ENCODE measurements around the gene GABPA. TPM values are rescaled to one million over a fixed set of nuclear protein-coding genes. Genes with fewer than 3 reads are reported as not detected.

GABPA gene
- total RNA-seq, 1 donor from 2014 or later, result 30.0 TPM

GRCh38 chr21:25750085-25750484 lies 15.3 kb downstream of the GABPA start:
- no peaks in the 10 kb centered on the region for H3K9me3 Mint-ChIP-seq
- H3K4me1 Mint-ChIP-seq, result peaks cover 10% of the 10 kb centered on the region
- DNase-seq (ENCODE audit: low spot score in 2 of 2, unreplicated experiment in 2 of 2), result no peak
- H3K4me3 Mint-ChIP-seq, result no peak overlapping the region
- peaks cover 38% of the 10 kb centered on the region for H3K36me3 Mint-ChIP-seq
- H3K27me3 Mint-ChIP-seq (ENCODE audit: low read depth), result no peaks in the 10 kb centered on the region
- TF ChIP-seq CTCF (IDR thresholded peaks at IDR 0.05; ENCODE audit: unreplicated experiment), result no peak
- peak overlapping the region; percentile 89 for H3K27ac Mint-ChIP-seq

- no peak overlapping the region for H3K4me3 Mint-ChIP-seq
- DNase-seq (ENCODE audit: low spot score in 2 of 2, unreplicated experiment in 2 of 2), result no peak
- no peak for TF ChIP-seq CTCF (IDR thresholded peaks at IDR 0.05; ENCODE audit: unreplicated experiment)
- no peaks in the 10 kb centered on the region for H3K27me3 Mint-ChIP-seq (ENCODE audit: low read depth)
- peak overlapping the region; percentile 51 for H3K27ac Mint-ChIP-seq
- H3K36me3 Mint-ChIP-seq, result peaks cover 37% of the 10 kb centered on the region
- no peaks in the 10 kb centered on the region for H3K9me3 Mint-ChIP-seq
- peaks cover 10% of the 10 kb centered on the region for H3K4me1 Mint-ChIP-seq
These were observed 17.6 kb downstream of the GABPA start for GRCh38 chr21:25752416-25752815.

GRCh38 chr21:25756190-25756932 lies 21.6 kb downstream of the GABPA start:
- Mint-ChIP-seq H3K36me3 (peaks cover 49% of the 10 kb centered on the region), H3K4me3 (no peak overlapping the region), H3K4me1 (peaks cover 8% of the 10 kb centered on the region), H3K9me3 (no peaks in the 10 kb centered on the region), H3K27ac (peak overlapping the region; percentile 7), H3K27me3 (ENCODE audit: low read depth) (no peaks in the 10 kb centered on the region)
- no peak for DNase-seq (ENCODE audit: low spot score in 2 of 2, unreplicated experiment in 2 of 2)
- TF ChIP-seq CTCF (IDR thresholded peaks at IDR 0.05; ENCODE audit: unreplicated experiment), result no peak

GRCh38 chr21:25757531-25757930 lies 22.8 kb downstream of the GABPA start:
- H3K27ac Mint-ChIP-seq, result no peak overlapping the region
- H3K9me3 Mint-ChIP-seq, result no peaks in the 10 kb centered on the region
- DNase-seq (ENCODE audit: low spot score in 2 of 2, unreplicated experiment in 2 of 2), result no peak

GRCh38 chr21:25759573-25759972 lies 24.8 kb downstream of the GABPA start:
- DNase-seq (ENCODE audit: low spot score in 2 of 2, unreplicated experiment in 2 of 2), result no peak
- Mint-ChIP-seq H3K4me3 (no peak overlapping the region), H3K36me3 (peaks cover 42% of the 10 kb centered on the region), H3K27ac (no peak overlapping the region), H3K9me3 (no peaks in the 10 kb centered on the region), H3K4me1 (no peaks in the 10 kb centered on the region), H3K27me3 (ENCODE audit: low read depth) (no peaks in the 10 kb centered on the region)
- no peak for TF ChIP-seq CTCF (IDR thresholded peaks at IDR 0.05; ENCODE audit: unreplicated experiment)

More at GRCh38 chr21:25757531-25757930, 22.8 kb downstream of the GABPA start:
- no peak for TF ChIP-seq CTCF (IDR thresholded peaks at IDR 0.05; ENCODE audit: unreplicated experiment)
- Mint-ChIP-seq H3K4me3 (no peak overlapping the region), H3K4me1 (peaks cover 3% of the 10 kb centered on the region), H3K36me3 (peaks cover 43% of the 10 kb centered on the region), H3K27me3 (ENCODE audit: low read depth) (no peaks in the 10 kb centered on the region)
